Activated CD8-positive, alpha-beta memory T cell treated with anti-CD3 and anti-CD28 coated beads, Interleukin-2, amount 50 U/mL, for 48 hours (primary cell): ENCODE measurements around the gene FAM3B.
"Not testable (repeated sequence)": the region's sequence is repeated elsewhere in the genome, so short reads cannot be mapped to it uniquely, and the experiment has no call there.

ENCODE experiments used
- DNase-seq: peaks from one replicate; pipeline ENCODE4 v3.0.0-alpha.2; 2020

The FAM3B gene

GRCh38 chr21:41316200-41317062, at the start of gene FAM3B:
TSS of gene FAM3B (plus strand) at chr21:41316801. CDS start at chr21:41316880, 79 bp downstream.
- no peak for DNase-seq

- no peak for DNase-seq
Measured at GRCh38 chr21:41267346-41267745, 49.3 kb upstream of the FAM3B start.

- no peak for DNase-seq
Measured at GRCh38 chr21:41269535-41269934, 47.1 kb upstream of the FAM3B start.

GRCh38 chr21:41277196-41277595, 39.4 kb upstream of the FAM3B start:
- DNase-seq = no peak

- DNase-seq = no peak
Measured at GRCh38 chr21:41277846-41278245, 38.8 kb upstream of the FAM3B start.

GRCh38 chr21:41280115-41280919, 36.3 kb upstream of the FAM3B start:
- no peak for DNase-seq

GRCh38 chr21:41282412-41282811, 34.2 kb upstream of the FAM3B start:
- no peak for DNase-seq

GRCh38 chr21:41283211-41283818, 33.3 kb upstream of the FAM3B start:
- no peak for DNase-seq

- no peak for DNase-seq
Measured at GRCh38 chr21:41289431-41289830, 27.2 kb upstream of the FAM3B start.

GRCh38 chr21:41290106-41290799, 26.3 kb upstream of the FAM3B start:
- no peak for DNase-seq

- DNase-seq = no peak
Measured at GRCh38 chr21:41294548-41295231, 21.9 kb upstream of the FAM3B start.

- no peak for DNase-seq
Measured at GRCh38 chr21:41295721-41296254, 20.8 kb upstream of the FAM3B start.

GRCh38 chr21:41302976-41303375, 13.6 kb upstream of the FAM3B start:
- DNase-seq = no peak

- DNase-seq = no peak
Measured at GRCh38 chr21:41304068-41304720, 12.4 kb upstream of the FAM3B start.

GRCh38 chr21:41307219-41307618, 9.4 kb upstream of the FAM3B start:
- no peak for DNase-seq

GRCh38 chr21:41313285-41314164, 3.1 kb upstream of the FAM3B start:
- DNase-seq = not testable (repeated sequence)

- no peak for DNase-seq
Measured at GRCh38 chr21:41315726-41316125, 875 bp upstream of the FAM3B start.

GRCh38 chr21:41317063-41317392, 427 bp downstream of the FAM3B start:
- no peak for DNase-seq

GRCh38 chr21:41317458-41317857, 857 bp downstream of the FAM3B start:
- no peak for DNase-seq

GRCh38 chr21:41318218-41318617, 1.6 kb downstream of the FAM3B start:
- no peak for DNase-seq

GRCh38 chr21:41319273-41319672, 2.7 kb downstream of the FAM3B start:
- no peak for DNase-seq
